Measurements from ENCODE around the gene MTA3. TPM values are rescaled to one million over a fixed set of nuclear protein-coding genes. Genes with fewer than 3 reads are reported as not detected.

The MTA3 gene
- total RNA-seq, 1 experiment from 2014 or later: 57.1 TPM

- BruUV-seq (replicated peaks): no TSS peak
- CTCF ChIA-PET: no interaction called here
Observed at GRCh38 chr2:42783511-42783910, 215.1 kb downstream of the MTA3 start.

DNA sequence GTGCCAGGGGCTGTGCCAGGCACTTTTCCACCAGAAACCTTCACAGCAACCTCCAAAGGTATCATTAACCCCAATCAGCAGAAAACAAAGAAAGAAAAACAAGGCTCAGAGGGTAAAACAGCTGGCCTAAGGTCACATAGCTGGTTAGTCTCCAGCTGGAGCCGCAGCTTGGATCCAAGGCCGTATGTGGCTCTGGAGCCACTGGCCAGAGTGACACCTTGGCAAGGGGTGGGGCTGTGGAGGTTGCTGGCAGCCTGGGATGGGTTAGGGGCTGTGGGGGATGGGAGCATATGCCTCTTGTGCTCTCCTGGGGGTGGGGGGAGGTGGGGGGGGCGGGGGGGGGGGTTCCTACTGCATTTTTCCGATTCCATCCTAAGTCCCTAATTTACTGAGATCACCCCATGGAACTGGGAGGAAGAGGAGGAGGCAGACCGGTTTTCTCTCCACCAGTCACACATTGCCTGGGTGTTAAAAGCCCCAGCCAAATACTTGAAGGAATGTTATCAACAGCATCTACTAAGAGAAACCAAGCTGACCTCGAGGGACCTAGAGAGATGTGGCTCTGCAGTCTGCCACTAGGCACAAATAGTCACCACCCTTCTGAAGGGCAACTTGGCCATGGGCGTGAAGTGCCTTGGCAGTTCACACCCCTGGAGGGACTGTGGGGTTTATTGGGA lies 215.9 kb downstream of the MTA3 start:
- H3K4me3 ChIP-seq (ENCODE audit: low read depth, low read length, poor library complexity, severe bottlenecking): no peak overlapping the region
- CTCF ChIA-PET: no interaction called here
- H3K27me3 ChIP-seq (replicated peaks; ENCODE audit: insufficient read depth, low read depth, low read length, poor library complexity): no peaks in the 10 kb centered on the region
- intact Hi-C loops (cut with micrococcal nuclease; ENCODE audit: unreplicated experiment): no loop called here
- BruUV-seq (replicated peaks): no TSS peak
- TF ChIP-seq, protein P1, sequence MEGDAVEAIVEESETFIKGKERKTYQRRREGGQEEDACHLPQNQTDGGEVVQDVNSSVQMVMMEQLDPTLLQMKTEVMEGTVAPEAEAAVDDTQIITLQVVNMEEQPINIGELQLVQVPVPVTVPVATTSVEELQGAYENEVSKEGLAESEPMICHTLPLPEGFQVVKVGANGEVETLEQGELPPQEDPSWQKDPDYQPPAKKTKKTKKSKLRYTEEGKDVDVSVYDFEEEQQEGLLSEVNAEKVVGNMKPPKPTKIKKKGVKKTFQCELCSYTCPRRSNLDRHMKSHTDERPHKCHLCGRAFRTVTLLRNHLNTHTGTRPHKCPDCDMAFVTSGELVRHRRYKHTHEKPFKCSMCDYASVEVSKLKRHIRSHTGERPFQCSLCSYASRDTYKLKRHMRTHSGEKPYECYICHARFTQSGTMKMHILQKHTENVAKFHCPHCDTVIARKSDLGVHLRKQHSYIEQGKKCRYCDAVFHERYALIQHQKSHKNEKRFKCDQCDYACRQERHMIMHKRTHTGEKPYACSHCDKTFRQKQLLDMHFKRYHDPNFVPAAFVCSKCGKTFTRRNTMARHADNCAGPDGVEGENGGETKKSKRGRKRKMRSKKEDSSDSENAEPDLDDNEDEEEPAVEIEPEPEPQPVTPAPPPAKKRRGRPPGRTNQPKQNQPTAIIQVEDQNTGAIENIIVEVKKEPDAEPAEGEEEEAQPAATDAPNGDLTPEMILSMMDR (conservative IDR thresholded peaks at IDR 0.05; ENCODE audit: low read depth, low read length): no peak
- TF ChIP-seq EZH2 (IDR thresholded peaks at IDR 0.05; ENCODE audit: borderline replicate concordance, low read depth, low read length, poor library complexity, severe bottlenecking): no peak
- H3K4me1 ChIP-seq (ENCODE audit: insufficient read depth, low read length, poor library complexity, severe bottlenecking): no peaks in the 10 kb centered on the region
- no peaks in the 10 kb centered on the region for H3K36me3 ChIP-seq (ENCODE audit: insufficient read depth, low read length, poor library complexity, severe bottlenecking)
- DNase-seq (ENCODE audit: low spot score): no peak
- H3K27ac ChIP-seq (ENCODE audit: low read depth, low read length, poor library complexity, severe bottlenecking): no peak overlapping the region
- no peaks in the 10 kb centered on the region for H3K9me3 ChIP-seq (ENCODE audit: low read depth, low read length, poor library complexity, severe bottlenecking)
- POLR2A ChIA-PET (ENCODE audit: low non-redundant PET): no interaction called here

More at GRCh38 chr2:42783511-42783910, 215.1 kb downstream of the MTA3 start:
- Histone ChIP-seq H3K4me3 (ENCODE audit: low read depth, low read length, poor library complexity, severe bottlenecking) (no peak overlapping the region), H3K27me3 (replicated peaks; ENCODE audit: insufficient read depth, low read depth, low read length, poor library complexity) (no peaks in the 10 kb centered on the region), H3K27ac (ENCODE audit: low read depth, low read length, poor library complexity, severe bottlenecking) (no peak overlapping the region), H3K4me1 (ENCODE audit: insufficient read depth, low read length, poor library complexity, severe bottlenecking) (no peaks in the 10 kb centered on the region), H3K9me3 (ENCODE audit: low read depth, low read length, poor library complexity, severe bottlenecking) (no peaks in the 10 kb centered on the region), H3K36me3 (ENCODE audit: insufficient read depth, low read length, poor library complexity, severe bottlenecking) (no peaks in the 10 kb centered on the region)
- no peak for DNase-seq (ENCODE audit: low spot score)
- TF ChIP-seq, protein P1 (conservative IDR thresholded peaks at IDR 0.05; ENCODE audit: low read depth, low read length): no peak
- no peak for TF ChIP-seq EZH2 (IDR thresholded peaks at IDR 0.05; ENCODE audit: borderline replicate concordance, low read depth, low read length, poor library complexity, severe bottlenecking)
- POLR2A ChIA-PET (ENCODE audit: low non-redundant PET): no interaction called here
- intact Hi-C loops (cut with micrococcal nuclease; ENCODE audit: unreplicated experiment): no loop called here

GRCh38 chr2:42786561-42787345 lies 218.3 kb downstream of the MTA3 start:
- intact Hi-C loops (cut with micrococcal nuclease; ENCODE audit: unreplicated experiment): no loop called here
- ChIA-PET CTCF (no interaction called here), POLR2A (ENCODE audit: low non-redundant PET) (no interaction called here)
- H3K27me3 ChIP-seq (replicated peaks; ENCODE audit: insufficient read depth, low read depth, low read length, poor library complexity): no peaks in the 10 kb centered on the region
- no peak for DNase-seq (ENCODE audit: low spot score)
- H3K4me1 ChIP-seq (ENCODE audit: insufficient read depth, low read length, poor library complexity, severe bottlenecking): no peaks in the 10 kb centered on the region
- H3K9me3 ChIP-seq (ENCODE audit: low read depth, low read length, poor library complexity, severe bottlenecking): no peaks in the 10 kb centered on the region
- no peaks in the 10 kb centered on the region for H3K36me3 ChIP-seq (ENCODE audit: insufficient read depth, low read length, poor library complexity, severe bottlenecking)
- H3K27ac ChIP-seq (ENCODE audit: low read depth, low read length, poor library complexity, severe bottlenecking): no peak overlapping the region
- BruUV-seq (replicated peaks): no TSS peak
- no peak for TF ChIP-seq EZH2 (IDR thresholded peaks at IDR 0.05; ENCODE audit: borderline replicate concordance, low read depth, low read length, poor library complexity, severe bottlenecking)
- TF ChIP-seq, protein P1 (conservative IDR thresholded peaks at IDR 0.05; ENCODE audit: low read depth, low read length): no peak
- no peak overlapping the region for H3K4me3 ChIP-seq (ENCODE audit: low read depth, low read length, poor library complexity, severe bottlenecking)

Measured in A673 (cell line).